ENCODE results near the gene ITGB6.

The ITGB6 gene

DNA sequence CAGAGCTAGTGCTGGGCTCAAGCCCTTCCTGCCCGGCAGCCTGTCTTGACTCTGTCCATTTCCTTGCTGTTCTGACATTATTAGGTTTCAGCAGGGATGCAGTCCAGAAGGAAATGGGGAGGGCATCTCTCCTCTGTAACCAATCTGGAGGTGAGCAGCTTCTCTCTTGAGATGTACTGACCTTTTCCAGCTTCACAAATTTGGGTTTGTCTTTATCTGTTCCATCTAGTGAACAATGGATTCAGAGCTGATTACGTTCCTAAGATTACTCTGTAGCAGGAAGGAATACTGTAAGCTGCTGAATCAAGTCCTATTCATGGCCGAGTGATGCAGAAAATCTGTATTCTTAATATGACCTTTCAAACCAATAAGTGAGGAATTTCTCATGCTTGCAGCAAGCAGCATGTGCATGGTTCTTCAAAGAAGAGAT is 148.7 kb downstream of the ITGB6 start:
- no peak for DNase-seq (ENCODE audit: low read depth in 2 of 2)

GRCh38 chr2:160050147-160050546 is 149.9 kb downstream of the ITGB6 start:
- no peak for DNase-seq (ENCODE audit: low read depth in 2 of 2)
